HEK293T (cell line): ENCODE measurements around the gene PBRM1.

Experiments used
- CTBP1 ChIP-seq: fragments of 450-650 bp; IDR thresholded peaks from 2 replicates; pipeline ENCODE4 v1.6.1; 2016; ENCODE audit warnings: borderline replicate concordance
- ELF4 ChIP-seq: fragments of 450-650 bp; IDR thresholded peaks from 2 replicates; pipeline ENCODE4 v1.6.1; 2017; ENCODE audit warnings: antibody characterized with exemption
- FOXM1 ChIP-seq: fragments of 450-650 bp; IDR thresholded peaks from 2 replicates; pipeline ENCODE4 v1.6.1; 2017; ENCODE audit warnings: mild to moderate bottlenecking, borderline replicate concordance
- TARDBP ChIP-seq: fragments of 450-650 bp; IDR thresholded peaks from 2 replicates; pipeline ENCODE4 v1.6.1; 2016
- TF ChIP-seq, protein P1 (sequence below): fragments of 450-650 bp; IDR thresholded peaks from 2 replicates; pipeline ENCODE4 v1.6.1; 2016

DNA sequence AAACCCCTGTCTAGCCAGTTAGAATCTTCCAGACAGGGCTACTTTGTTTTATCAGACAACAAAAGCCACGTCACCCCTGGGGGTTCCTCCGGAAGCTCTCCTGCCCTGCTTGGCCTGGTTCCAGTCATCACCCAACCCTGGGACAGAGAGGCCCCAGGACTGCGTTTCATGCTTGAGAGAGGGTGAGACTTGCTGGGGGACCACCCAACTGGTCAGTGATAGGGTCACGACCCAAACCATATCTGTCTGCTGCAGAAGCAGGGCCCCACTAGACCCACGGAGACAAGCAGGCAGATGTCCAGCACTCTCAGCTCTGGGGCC lies 153.2 kb downstream of the PBRM1 start:
- TF ChIP-seq, protein P1, sequence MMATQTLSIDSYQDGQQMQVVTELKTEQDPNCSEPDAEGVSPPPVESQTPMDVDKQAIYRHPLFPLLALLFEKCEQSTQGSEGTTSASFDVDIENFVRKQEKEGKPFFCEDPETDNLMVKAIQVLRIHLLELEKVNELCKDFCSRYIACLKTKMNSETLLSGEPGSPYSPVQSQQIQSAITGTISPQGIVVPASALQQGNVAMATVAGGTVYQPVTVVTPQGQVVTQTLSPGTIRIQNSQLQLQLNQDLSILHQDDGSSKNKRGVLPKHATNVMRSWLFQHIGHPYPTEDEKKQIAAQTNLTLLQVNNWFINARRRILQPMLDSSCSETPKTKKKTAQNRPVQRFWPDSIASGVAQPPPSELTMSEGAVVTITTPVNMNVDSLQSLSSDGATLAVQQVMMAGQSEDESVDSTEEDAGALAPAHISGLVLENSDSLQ = no peak
- no peak for TF ChIP-seq FOXM1
- no peak for TF ChIP-seq ELF4
- TF ChIP-seq CTBP1 = no peak
- no peak for TF ChIP-seq TARDBP
